Activated CD8-positive, alpha-beta T cell treated with anti-CD3 and anti-CD28 coated beads, Interleukin-2, amount 10 ng/mL, durations not matched to agents 7 days and 5 days (primary cell): ENCODE measurements around the gene RNF7. TPM values are rescaled to one million over a fixed set of nuclear protein-coding genes. Genes with fewer than 3 reads are reported as not detected.

Experiments
- total RNA-seq, 2 experiments: library from RNA; stranded (reverse); gene quantifications; one replicate each; pipeline ENCODE4 v1.2.3, GENCODE V29; 2021

Gene RNF7
- total RNA-seq, 2 experiments from 2014 or later, result 58.5 to 61.2 TPM

Other genes starting within 250 kb of the RNF7 start
- not detected for gene GRK7, start 25.1 kb downstream of the RNF7 start, total RNA-seq
- 100 to 1,000 TPM; 108 to 122 TPM for gene ATP1B3, start 138.3 kb downstream of the RNF7 start, total RNA-seq